OCI-LY1 (cell line): ENCODE data around the gene CCDC102A.

Experiments
- H2AFZ ChIP-seq: fragments of 200-600 bp; sonication (generic), shearing (Covaris generic); 2 replicates; pipeline ENCODE4 v1.6.0; 2014; ENCODE audit warnings: antibody characterized with exemption, mild to moderate bottlenecking, low read length
- H3F3A ChIP-seq: fragments of 200-600 bp; sonication (generic), shearing (Covaris generic); 2 replicates; pipeline ENCODE4 v1.6.0; 2014; ENCODE audit warnings: mild to moderate bottlenecking, antibody characterized with exemption, low read length, moderate library complexity; ENCODE audit not compliant: insufficient read depth
- H3K27ac ChIP-seq: fragments of 200-600 bp; sonication (generic); 2 replicates; pipeline ENCODE4 v1.5.1; 2014; ENCODE audit warnings: low read length, mixed run types, mild to moderate bottlenecking, low read depth; ENCODE audit not compliant: poor library complexity, severe bottlenecking
- H3K27me3 ChIP-seq: fragments of 200-600 bp; sonication (generic); 2 replicates; pipeline ENCODE4 v1.6.0; 2014; ENCODE audit warnings: antibody characterized with exemption, mild to moderate bottlenecking, low read length, moderate library complexity; ENCODE audit not compliant: insufficient read depth
- H3K36me3 ChIP-seq: fragments of 200-600 bp; sonication (generic); 2 replicates; pipeline ENCODE4 v1.6.1; 2014; ENCODE audit warnings: mild to moderate bottlenecking, antibody characterized with exemption, low read length, moderate library complexity, mixed read lengths; ENCODE audit not compliant: insufficient read depth
- H3K4me1 ChIP-seq: fragments of 200-600 bp; sonication (generic); 2 replicates; pipeline ENCODE4 v1.5.1; 2014; ENCODE audit warnings: mild to moderate bottlenecking, low read length, moderate library complexity; ENCODE audit not compliant: insufficient read depth, severe bottlenecking
- H3K4me2 ChIP-seq: fragments of 200-600 bp; sonication (generic), shearing (Covaris generic); 2 replicates; pipeline ENCODE4 v1.6.1; 2014; ENCODE audit warnings: low read length
- H3K4me3 ChIP-seq: fragments of 200-600 bp; sonication (generic); 2 replicates; pipeline ENCODE4 v1.5.1; 2014; ENCODE audit warnings: low read length, low read depth, mild to moderate bottlenecking, mixed read lengths; ENCODE audit not compliant: poor library complexity, severe bottlenecking
- H3K79me2 ChIP-seq: fragments of 200-600 bp; shearing (Covaris generic); 2 replicates; pipeline ENCODE4 v1.6.1; 2016; ENCODE audit warnings: mixed run types, low read length, mixed read lengths; ENCODE audit not compliant: insufficient read depth
- H3K9ac ChIP-seq: fragments of 200-600 bp; sonication (generic), shearing (Covaris generic); 2 replicates; pipeline ENCODE4 v1.6.1; 2014; ENCODE audit warnings: mild to moderate bottlenecking, low read length, mixed read lengths
- H3K9me2 ChIP-seq: fragments of 200-600 bp; sonication (generic), shearing (Covaris generic); 2 replicates; pipeline ENCODE4 v1.6.1; 2014; ENCODE audit warnings: low read depth, mild to moderate bottlenecking, low read length, mixed read lengths
- H3K9me3 ChIP-seq: fragments of 200-600 bp; shearing (Covaris generic); 2 replicates; pipeline ENCODE4 v1.6.1; 2014; ENCODE audit warnings: low read length, mixed read lengths
- H4K20me1 ChIP-seq: fragments of 200-600 bp; sonication (generic), shearing (Covaris generic); 2 replicates; pipeline ENCODE4 v1.6.0; 2016; ENCODE audit warnings: mild to moderate bottlenecking, low read length; ENCODE audit not compliant: insufficient read depth
- CTCF ChIP-seq: fragments of 200-600 bp; sonication (generic), shearing (Covaris generic); IDR thresholded peaks from 2 replicates; pipeline ENCODE4 v1.5.1; 2017; ENCODE audit warnings: mild to moderate bottlenecking, antibody characterized with exemption, low read length, moderate library complexity, mixed read lengths
- EZH2 ChIP-seq: fragments of 200-600 bp; sonication (generic), shearing (Covaris generic); IDR thresholded peaks from 2 replicates; pipeline ENCODE4 v1.8.0; 2017; ENCODE audit warnings: borderline replicate concordance, mixed run types, mild to moderate bottlenecking, antibody characterized with exemption, low read length, moderate library complexity, mixed read lengths

Gene CCDC102A

GRCh38 chr16:57480754-57481230 is 55.6 kb downstream of the CCDC102A start:
- Histone ChIP-seq H3K79me2 (no peaks in the 10 kb centered on the region), H3K9me2 (no peaks in the 10 kb centered on the region), H3K4me2 (no peak overlapping the region), H4K20me1 (no peaks in the 10 kb centered on the region), H3K4me3 (no peak overlapping the region), H3K9me3 (no peaks in the 10 kb centered on the region), H3K36me3 (no peaks in the 10 kb centered on the region), H3F3A (no peaks in the 10 kb centered on the region), H3K4me1 (peaks cover 6% of the 10 kb centered on the region), H2AFZ (no peak overlapping the region), H3K9ac (no peak overlapping the region), H3K27me3 (0 out of 2 replicates have a peak, but pooled peaks cover 6% of the 10 kb centered on the region), H3K27ac (no peak overlapping the region)
- TF ChIP-seq CTCF (no peak), EZH2 (no peak)

GRCh38 chr16:57479976-57480753 is 56.2 kb downstream of the CCDC102A start:
- Histone ChIP-seq H3K4me2 (no peak overlapping the region), H3K36me3 (no peaks in the 10 kb centered on the region), H3K9me2 (no peaks in the 10 kb centered on the region), H3K9me3 (no peaks in the 10 kb centered on the region), H3K4me3 (no peak overlapping the region), H3K9ac (no peak overlapping the region), H4K20me1 (no peaks in the 10 kb centered on the region), H3K4me1 (peaks cover 4% of the 10 kb centered on the region), H3K27me3 (0 out of 2 replicates have a peak, but pooled peaks cover 3% of the 10 kb centered on the region), H3K27ac (no peak overlapping the region), H2AFZ (no peak overlapping the region), H3F3A (no peaks in the 10 kb centered on the region), H3K79me2 (no peaks in the 10 kb centered on the region)
- TF ChIP-seq CTCF: no peak
- no peak for TF ChIP-seq EZH2

GRCh38 chr16:57479205-57479975 is 57.0 kb downstream of the CCDC102A start:
- TF ChIP-seq CTCF (no peak), EZH2 (no peak)
- Histone ChIP-seq H3K27me3 (0 out of 2 replicates have a peak, but pooled peaks cover 3% of the 10 kb centered on the region), H2AFZ (no peak overlapping the region), H4K20me1 (no peaks in the 10 kb centered on the region), H3F3A (no peaks in the 10 kb centered on the region), H3K27ac (no peak overlapping the region), H3K36me3 (no peaks in the 10 kb centered on the region), H3K9me2 (no peaks in the 10 kb centered on the region), H3K4me1 (peaks cover 4% of the 10 kb centered on the region), H3K4me2 (no peak overlapping the region; the same call in 1 of the 2 replicates), H3K9me3 (no peaks in the 10 kb centered on the region), H3K9ac (no peak overlapping the region), H3K4me3 (no peak overlapping the region), H3K79me2 (no peaks in the 10 kb centered on the region)
